GM12874 (cell line): ENCODE measurements around the gene KBTBD3.
A peak's percentile ranks its signal among the peaks of the same experiment; 100 is the strongest.

Experiments
- CTCF ChIP-seq: IDR thresholded peaks from 2 replicates; pipeline ENCODE4 v1.5.1; 2011; ENCODE audit warnings: low read depth, mild to moderate bottlenecking, control low read depth, low read length, moderate library complexity; ENCODE audit not compliant: insufficient read depth

The KBTBD3 gene

GRCh38 chr11:106076919-106077608, at the start of gene KBTBD3:
TSS of gene KBTBD3 (minus strand) at chr11:106077347. CDS start at chr11:106059097, 18,250 bp downstream.
- peak; percentile 64 for TF ChIP-seq CTCF

- TF ChIP-seq CTCF, result no peak
Measured at GRCh38 chr11:106121570-106122320, 44.6 kb upstream of the KBTBD3 start.

- TF ChIP-seq CTCF, result no peak
Measured at GRCh38 chr11:106105986-106106385, 28.8 kb upstream of the KBTBD3 start.

GRCh38 chr11:106101819-106102218, 24.7 kb upstream of the KBTBD3 start:
- no peak for TF ChIP-seq CTCF

GRCh38 chr11:106101370-106101769, 24.2 kb upstream of the KBTBD3 start:
- no peak for TF ChIP-seq CTCF

GRCh38 chr11:106098893-106099553, 21.9 kb upstream of the KBTBD3 start:
- TF ChIP-seq CTCF, result no peak

- no peak for TF ChIP-seq CTCF
Measured at GRCh38 chr11:106092446-106092845, 15.3 kb upstream of the KBTBD3 start.
